Measurements from ENCODE around the gene ZNF26. TPM values are rescaled to one million over a fixed set of nuclear protein-coding genes. Genes with fewer than 3 reads are reported as not detected.

ZNF26 gene
- total RNA-seq, 1 donor from 2014 or later = 13.6 TPM

GRCh38 chr12:132953163-132953425 lies 33.1 kb upstream of the ZNF26 start:
- H3K27me3 Mint-ChIP-seq (ENCODE audit: unreplicated experiment) = no peaks in the 10 kb centered on the region
- no peak overlapping the region for H3K4me3 Mint-ChIP-seq (ENCODE audit: unreplicated experiment)
- H3K4me1 Mint-ChIP-seq (ENCODE audit: unreplicated experiment) = peaks cover 24% of the 10 kb centered on the region
- TF ChIP-seq, protein P1, sequence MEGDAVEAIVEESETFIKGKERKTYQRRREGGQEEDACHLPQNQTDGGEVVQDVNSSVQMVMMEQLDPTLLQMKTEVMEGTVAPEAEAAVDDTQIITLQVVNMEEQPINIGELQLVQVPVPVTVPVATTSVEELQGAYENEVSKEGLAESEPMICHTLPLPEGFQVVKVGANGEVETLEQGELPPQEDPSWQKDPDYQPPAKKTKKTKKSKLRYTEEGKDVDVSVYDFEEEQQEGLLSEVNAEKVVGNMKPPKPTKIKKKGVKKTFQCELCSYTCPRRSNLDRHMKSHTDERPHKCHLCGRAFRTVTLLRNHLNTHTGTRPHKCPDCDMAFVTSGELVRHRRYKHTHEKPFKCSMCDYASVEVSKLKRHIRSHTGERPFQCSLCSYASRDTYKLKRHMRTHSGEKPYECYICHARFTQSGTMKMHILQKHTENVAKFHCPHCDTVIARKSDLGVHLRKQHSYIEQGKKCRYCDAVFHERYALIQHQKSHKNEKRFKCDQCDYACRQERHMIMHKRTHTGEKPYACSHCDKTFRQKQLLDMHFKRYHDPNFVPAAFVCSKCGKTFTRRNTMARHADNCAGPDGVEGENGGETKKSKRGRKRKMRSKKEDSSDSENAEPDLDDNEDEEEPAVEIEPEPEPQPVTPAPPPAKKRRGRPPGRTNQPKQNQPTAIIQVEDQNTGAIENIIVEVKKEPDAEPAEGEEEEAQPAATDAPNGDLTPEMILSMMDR (IDR thresholded peaks at IDR 0.05) = no peak
- no peak overlapping the region for H3K27ac Mint-ChIP-seq (ENCODE audit: unreplicated experiment)
- peaks cover 37% of the 10 kb centered on the region for H3K36me3 Mint-ChIP-seq (ENCODE audit: unreplicated experiment)
- peaks cover 19% of the 10 kb centered on the region for H3K9me3 Mint-ChIP-seq (ENCODE audit: unreplicated experiment)
- peak; percentile 82 for DNase-seq (ENCODE audit: extremely low spot score, unreplicated experiment)

DNA sequence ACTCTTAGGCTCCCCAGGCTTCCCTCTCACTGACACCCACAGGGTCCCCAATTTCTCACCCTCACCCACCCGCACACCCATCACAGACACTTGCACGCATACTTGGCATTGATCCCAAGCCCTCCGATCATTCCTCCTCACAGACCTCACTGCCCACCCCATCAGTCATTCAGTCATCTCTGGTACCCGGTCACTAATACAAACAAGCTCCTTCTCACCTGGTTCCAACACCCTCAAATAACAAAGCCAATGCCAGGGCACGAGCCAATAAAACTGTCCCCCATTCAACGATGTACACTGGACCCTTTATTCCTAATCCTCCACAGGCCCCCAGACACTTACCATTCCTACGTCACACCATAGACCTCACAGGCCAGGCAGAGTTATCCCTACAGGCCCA lies 32.4 kb upstream of the ZNF26 start:
- TF ChIP-seq, protein P1 (IDR thresholded peaks at IDR 0.05) = no peak
- Mint-ChIP-seq H3K9me3 (ENCODE audit: unreplicated experiment) (peaks cover 15% of the 10 kb centered on the region), H3K27ac (ENCODE audit: unreplicated experiment) (no peak overlapping the region), H3K4me3 (ENCODE audit: unreplicated experiment) (peak overlapping the region; percentile 30), H3K27me3 (ENCODE audit: unreplicated experiment) (no peaks in the 10 kb centered on the region), H3K4me1 (ENCODE audit: unreplicated experiment) (peaks cover 24% of the 10 kb centered on the region), H3K36me3 (ENCODE audit: unreplicated experiment) (peaks cover 31% of the 10 kb centered on the region)
- DNase-seq (ENCODE audit: extremely low spot score, unreplicated experiment) = no peak

DNA sequence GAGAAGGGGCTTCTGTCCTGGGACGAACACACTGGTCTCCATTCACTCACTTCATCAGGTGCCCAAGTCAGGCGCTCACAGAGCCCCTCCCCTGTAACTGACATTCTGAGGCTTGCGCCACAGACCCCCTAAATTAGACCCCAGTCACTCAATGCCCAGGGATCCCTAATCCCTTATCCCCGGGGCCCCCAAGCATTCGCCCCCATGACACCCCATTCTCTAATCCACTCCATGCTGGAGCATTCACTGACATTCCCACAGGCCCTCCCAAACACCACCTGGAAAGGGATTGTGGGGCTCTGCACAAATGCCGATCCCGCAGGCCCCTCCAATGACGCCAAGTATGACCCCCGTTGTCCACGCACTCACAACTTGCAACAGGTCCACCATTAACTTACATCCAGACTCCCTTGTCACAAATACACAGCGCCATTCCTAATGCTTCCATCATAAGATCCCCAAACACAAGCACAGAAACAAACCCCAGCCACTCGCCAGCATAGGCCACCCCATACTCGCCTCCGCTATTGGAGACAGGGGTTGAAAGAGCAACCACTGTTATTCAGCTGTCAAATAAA lies 31.6 kb upstream of the ZNF26 start:
- Mint-ChIP-seq H3K36me3 (ENCODE audit: unreplicated experiment) (peaks cover 25% of the 10 kb centered on the region), H3K4me1 (ENCODE audit: unreplicated experiment) (peaks cover 24% of the 10 kb centered on the region), H3K27me3 (ENCODE audit: unreplicated experiment) (no peaks in the 10 kb centered on the region), H3K27ac (ENCODE audit: unreplicated experiment) (peak overlapping the region; percentile 88), H3K9me3 (ENCODE audit: unreplicated experiment) (peaks cover 13% of the 10 kb centered on the region), H3K4me3 (ENCODE audit: unreplicated experiment) (peak overlapping the region; percentile 89)
- TF ChIP-seq, protein P1 (IDR thresholded peaks at IDR 0.05) = no peak
- DNase-seq (ENCODE audit: extremely low spot score, unreplicated experiment) = peak; percentile 72

- Mint-ChIP-seq H3K27me3 (ENCODE audit: unreplicated experiment) (no peaks in the 10 kb centered on the region), H3K4me1 (ENCODE audit: unreplicated experiment) (peaks cover 24% of the 10 kb centered on the region), H3K4me3 (ENCODE audit: unreplicated experiment) (peak overlapping the region; percentile 89), H3K9me3 (ENCODE audit: unreplicated experiment) (peaks cover 15% of the 10 kb centered on the region), H3K27ac (ENCODE audit: unreplicated experiment) (peak overlapping the region; percentile 88), H3K36me3 (ENCODE audit: unreplicated experiment) (peaks cover 24% of the 10 kb centered on the region)
- TF ChIP-seq, protein P1 (IDR thresholded peaks at IDR 0.05) = no peak
- peak; percentile 78 for DNase-seq (ENCODE audit: extremely low spot score, unreplicated experiment)
Observed at GRCh38 chr12:132955094-132956010, 30.8 kb upstream of the ZNF26 start.

Data from osteocyte (in vitro differentiated cells).